Uterus (tissue), 4 donors: ENCODE results near the gene DUSP22. TPM values are rescaled to one million over a fixed set of nuclear protein-coding genes. Genes with fewer than 3 reads are reported as not detected.

ENCODE experiments used
- DNase-seq, 2 donors: peaks; one replicate each; pipeline ENCODE4 v3.0.0-alpha.2; 2019 to 2020
- H3K27ac ChIP-seq, 2 donors: fragments of 200-600 bp; sonication (generic); 1 replicate in 1 of 2; 2 replicates in 1 of 2; pipeline ENCODE4 v1.5.1; 2016 to 2018
- H3K27me3 ChIP-seq, 2 donors: fragments of 200-600 bp; sonication (generic); one replicate each; pipeline ENCODE4 v1.5.1; 2018 to 2019; ENCODE audit warnings: control low read depth in 1 of 2
- H3K36me3 ChIP-seq, 2 donors: fragments of 200-600 bp; sonication (generic); one replicate each; pipeline ENCODE4 v1.5.1; 2019; ENCODE audit warnings: control low read depth in 1 of 2
- H3K4me1 ChIP-seq, 2 donors: fragments of 200-600 bp; sonication (generic); one replicate each; pipeline ENCODE4 v1.5.1; 2018 to 2019; ENCODE audit warnings: control low read depth in 1 of 2
- H3K4me3 ChIP-seq, 2 donors: fragments of 200-600 bp; sonication (generic); 1 replicate in 1 of 2; 2 replicates in 1 of 2; pipeline ENCODE4 v1.5.1; 2018 to 2019; ENCODE audit warnings: mild to moderate bottlenecking in 1 of 2
- H3K9me3 ChIP-seq, 2 donors: fragments of 200-600 bp; sonication (generic); one replicate each; pipeline ENCODE4 v1.5.1; 2019; ENCODE audit warnings: control low read depth in 1 of 2
- CTCF ChIP-seq, 4 experiments: fragments of 200-600 bp in 2 of 4; fragments of 450-650 bp in 2 of 4; sonication (generic) in 2 of 4; IDR thresholded peaks; one replicate each; pipeline ENCODE4 v1.5.1; 2016 to 2019; ENCODE audit warnings: antibody characterized with exemption in 4 of 4, mild to moderate bottlenecking in 2 of 4, moderate library complexity in 1 of 4
- POLR2A ChIP-seq, 2 donors: fragments of 450-650 bp; IDR thresholded peaks; one replicate each; pipeline ENCODE4 v1.6.1; 2016; ENCODE audit warnings: antibody characterized with exemption in 2 of 2, mild to moderate bottlenecking in 1 of 2, moderate library complexity in 1 of 2
- intact Hi-C: fragments of 100-400 bp; cut with DNase I; formaldehyde crosslinking; loops from one replicate; pipeline ENCODE4 v1.15.1; 2023; ENCODE audit warnings: low total_unique reads
- total RNA-seq, 4 donors: library from RNA; depleted of rRNA in 3 of 4; stranded (reverse); fragments of >200 nt in 3 of 4; gene quantifications; one replicate each; pipeline versions ENCODE4 v1.1.0 to v1.2.4, GENCODE V29; 2014 to 2023
- donor health status: DM: yes; HTN: yes; CAD: no.

The DUSP22 gene
- total RNA-seq, 4 donors from 2014 or later, result 22.8 to 78.5 (median 46.0) TPM

GRCh38 chr6:315226-315625, 22.9 kb downstream of the DUSP22 start:
- no peak for TF ChIP-seq CTCF (IDR thresholded peaks at IDR 0.05)
- TF ChIP-seq POLR2A (IDR thresholded peaks at IDR 0.05), result no peak
- Histone ChIP-seq H3K27ac (no peak overlapping the region), H3K36me3 (no peaks in the 10 kb centered on the region), H3K27me3 (no peaks in the 10 kb centered on the region), H3K4me3 (no peak overlapping the region), H3K4me1 (no peaks in the 10 kb centered on the region), H3K9me3 (no peaks in the 10 kb centered on the region)
- no peak for DNase-seq
- intact Hi-C loops, result no loop called here

- no peak overlapping the region for H3K4me3 ChIP-seq
Measured at GRCh38 chr6:315921-316752, 23.9 kb downstream of the DUSP22 start.

GRCh38 chr6:316753-317038, 24.4 kb downstream of the DUSP22 start:
- Histone ChIP-seq H3K27ac (no peak overlapping the region), H3K4me3 (no peak overlapping the region), H3K9me3 (no peaks in the 10 kb centered on the region), H3K4me1 (no peaks in the 10 kb centered on the region), H3K27me3 (no peaks in the 10 kb centered on the region), H3K36me3 (no peaks in the 10 kb centered on the region)
- DNase-seq, result no peak
- no peak for TF ChIP-seq CTCF (IDR thresholded peaks at IDR 0.05)
- TF ChIP-seq POLR2A (IDR thresholded peaks at IDR 0.05), result no peak
- intact Hi-C loops, result no loop called here

More at GRCh38 chr6:315921-316752, 23.9 kb downstream of the DUSP22 start:
- Histone ChIP-seq H3K27me3 (no peaks in the 10 kb centered on the region), H3K27ac (no peak overlapping the region), H3K4me1 (no peaks in the 10 kb centered on the region), H3K9me3 (no peaks in the 10 kb centered on the region), H3K36me3 (no peaks in the 10 kb centered on the region)
- DNase-seq, result no peak
- TF ChIP-seq POLR2A (IDR thresholded peaks at IDR 0.05) (no peak), CTCF (IDR thresholded peaks at IDR 0.05) (no peak)
- intact Hi-C loops, result no loop called here

- Histone ChIP-seq H3K27ac (no peak overlapping the region), H3K27me3 (no peaks in the 10 kb centered on the region), H3K4me1 (no peaks in the 10 kb centered on the region), H3K36me3 (no peaks in the 10 kb centered on the region), H3K9me3 (no peaks in the 10 kb centered on the region), H3K4me3 (no peak overlapping the region)
- DNase-seq, result no peak
- TF ChIP-seq POLR2A (IDR thresholded peaks at IDR 0.05), result no peak
- no peak for TF ChIP-seq CTCF (IDR thresholded peaks at IDR 0.05)
- intact Hi-C loops, result no loop called here
Measured at GRCh38 chr6:317060-317447, 24.8 kb downstream of the DUSP22 start.

GRCh38 chr6:317448-318144, 25.3 kb downstream of the DUSP22 start:
- no peak overlapping the region for H3K27ac ChIP-seq
- H3K4me1 ChIP-seq, result no peaks in the 10 kb centered on the region
- DNase-seq, result no peak
- TF ChIP-seq POLR2A (IDR thresholded peaks at IDR 0.05), result no peak
- no peak for TF ChIP-seq CTCF (IDR thresholded peaks at IDR 0.05)
- H3K9me3 ChIP-seq, result no peaks in the 10 kb centered on the region
- H3K36me3 ChIP-seq, result no peaks in the 10 kb centered on the region
- H3K27me3 ChIP-seq, result no peaks in the 10 kb centered on the region
- no peak overlapping the region for H3K4me3 ChIP-seq
- intact Hi-C loops, result no loop called here
